ENCODE results near the gene SPATA18.

The SPATA18 gene

DNA sequence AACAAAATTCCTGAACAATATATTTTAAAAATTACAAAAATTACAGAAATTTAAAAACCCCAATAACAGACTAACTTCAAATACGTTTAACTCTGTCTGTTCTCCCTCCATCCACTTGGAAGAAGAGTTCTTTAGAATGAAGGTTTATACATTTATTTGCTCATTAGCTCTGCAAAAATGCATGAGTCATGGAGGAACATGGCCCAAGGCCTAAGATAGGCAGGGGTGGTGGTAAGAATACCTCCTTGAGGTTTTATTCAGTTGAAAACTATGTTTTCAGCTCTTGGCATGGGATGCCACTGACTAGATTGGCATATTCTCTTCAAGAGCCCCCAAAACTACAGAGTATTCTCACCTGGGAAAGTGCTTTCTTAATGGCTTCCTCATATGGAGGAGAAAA, 22.1 kb upstream of the SPATA18 start:
- peaks cover 34% of the 10 kb centered on the region for H3K36me3 ChIP-seq (ENCODE audit: control insufficient read depth, low read depth, low read length)
- no peak overlapping the region for H3K27ac ChIP-seq (ENCODE audit: low read length)
- no peaks in the 10 kb centered on the region for H3K27me3 ChIP-seq (ENCODE audit: control insufficient read depth, insufficient read depth, low read length)
- H3K9ac ChIP-seq (ENCODE audit: low read length): no peak overlapping the region
- H3K4me1 ChIP-seq (ENCODE audit: control insufficient read depth, low read depth, low read length): no peaks in the 10 kb centered on the region
- no peaks in the 10 kb centered on the region for H3K9me3 ChIP-seq (ENCODE audit: control insufficient read depth, low read depth, low read length)
- no peak overlapping the region for H3K4me3 ChIP-seq (ENCODE audit: low read length)

DNA sequence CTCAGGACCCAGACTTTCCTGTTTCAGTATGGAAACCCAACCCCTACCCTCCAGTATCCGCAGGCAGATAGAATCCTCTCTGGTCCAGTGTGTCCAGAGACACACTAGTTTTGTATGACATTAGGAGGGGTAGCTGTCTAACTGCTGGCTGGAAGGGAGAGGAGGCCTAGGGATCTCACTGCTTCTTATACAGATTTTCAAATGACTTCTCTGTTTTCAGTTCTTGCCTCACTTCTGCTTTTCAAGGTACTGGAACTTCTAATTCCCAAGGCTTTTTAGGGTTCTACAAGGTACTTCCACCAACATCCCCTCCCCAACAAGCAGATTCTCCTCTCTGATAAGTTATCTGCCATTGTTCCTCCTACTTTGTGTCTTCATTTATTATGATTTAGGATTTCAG, 19.1 kb upstream of the SPATA18 start:
- H3K9ac ChIP-seq (ENCODE audit: low read length): no peak overlapping the region
- H3K9me3 ChIP-seq (ENCODE audit: control insufficient read depth, low read depth, low read length): no peaks in the 10 kb centered on the region
- H3K27ac ChIP-seq (ENCODE audit: low read length): no peak overlapping the region
- H3K27me3 ChIP-seq (ENCODE audit: control insufficient read depth, insufficient read depth, low read length): no peaks in the 10 kb centered on the region
- no peak overlapping the region for H3K4me3 ChIP-seq (ENCODE audit: low read length)
- H3K36me3 ChIP-seq (ENCODE audit: control insufficient read depth, low read depth, low read length): peaks cover 30% of the 10 kb centered on the region
- peaks cover 2% of the 10 kb centered on the region for H3K4me1 ChIP-seq (ENCODE audit: control insufficient read depth, low read depth, low read length)

GRCh38 chr4:52035190-52035589, 15.9 kb upstream of the SPATA18 start:
- Histone ChIP-seq H3K9ac (ENCODE audit: low read length) (no peak overlapping the region), H3K9me3 (ENCODE audit: control insufficient read depth, low read depth, low read length) (no peaks in the 10 kb centered on the region), H3K4me3 (ENCODE audit: low read length) (no peak overlapping the region), H3K4me1 (ENCODE audit: control insufficient read depth, low read depth, low read length) (peaks cover 14% of the 10 kb centered on the region), H3K36me3 (ENCODE audit: control insufficient read depth, low read depth, low read length) (peaks cover 12% of the 10 kb centered on the region), H3K27ac (ENCODE audit: low read length) (no peak overlapping the region), H3K27me3 (ENCODE audit: control insufficient read depth, insufficient read depth, low read length) (peaks cover 12% of the 10 kb centered on the region)

DNA sequence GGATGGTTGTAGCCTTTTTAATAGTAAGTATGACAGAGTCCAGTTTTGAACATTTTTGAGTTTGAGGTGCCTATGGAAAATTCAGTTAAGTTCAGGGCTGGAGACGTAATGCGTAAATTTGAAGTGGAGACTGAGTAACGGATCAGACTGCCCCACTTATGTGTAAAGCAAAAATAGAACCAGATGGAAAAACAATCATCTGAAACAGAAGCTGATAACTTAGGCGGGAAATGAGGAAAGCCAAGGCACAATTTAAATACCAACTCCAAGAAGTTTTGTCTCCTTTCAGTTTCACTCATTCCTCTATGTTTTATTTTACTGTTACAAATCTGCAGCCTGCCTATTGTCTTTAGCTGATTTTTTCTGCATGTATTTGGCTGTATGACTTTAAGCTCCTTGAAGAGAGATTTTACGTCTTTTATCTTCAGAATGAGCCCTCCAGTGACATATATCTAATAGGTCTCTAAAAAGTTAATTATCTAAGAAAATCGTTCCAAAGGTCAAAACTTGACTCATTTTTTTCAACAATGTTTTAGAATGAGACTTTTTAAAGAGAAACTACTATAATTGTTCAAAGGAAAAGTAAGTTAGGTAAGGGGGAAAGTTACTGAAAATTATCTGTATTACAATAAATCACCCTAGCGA, 14.1 kb upstream of the SPATA18 start:
- Histone ChIP-seq H3K9me3 (ENCODE audit: control insufficient read depth, low read depth, low read length) (no peaks in the 10 kb centered on the region), H3K4me3 (ENCODE audit: low read length) (peak overlapping the region; percentile 79), H3K36me3 (ENCODE audit: control insufficient read depth, low read depth, low read length) (peaks cover 4% of the 10 kb centered on the region), H3K27me3 (ENCODE audit: control insufficient read depth, insufficient read depth, low read length) (peaks cover 12% of the 10 kb centered on the region), H3K9ac (ENCODE audit: low read length) (peak overlapping the region; percentile 62), H3K27ac (ENCODE audit: low read length) (no peak overlapping the region), H3K4me1 (ENCODE audit: control insufficient read depth, low read depth, low read length) (peaks cover 14% of the 10 kb centered on the region)

GRCh38 chr4:52037689-52038102, 13.4 kb upstream of the SPATA18 start:
- Histone ChIP-seq H3K9ac (ENCODE audit: low read length) (peak overlapping the region; percentile 62), H3K4me3 (ENCODE audit: low read length) (peak overlapping the region; percentile 79), H3K27ac (ENCODE audit: low read length) (no peak overlapping the region), H3K9me3 (ENCODE audit: control insufficient read depth, low read depth, low read length) (no peaks in the 10 kb centered on the region), H3K36me3 (ENCODE audit: control insufficient read depth, low read depth, low read length) (peaks cover 3% of the 10 kb centered on the region), H3K27me3 (ENCODE audit: control insufficient read depth, insufficient read depth, low read length) (peaks cover 12% of the 10 kb centered on the region), H3K4me1 (ENCODE audit: control insufficient read depth, low read depth, low read length) (peaks cover 14% of the 10 kb centered on the region)

GRCh38 chr4:52038103-52038912, 12.8 kb upstream of the SPATA18 start, which contains the start of gene SGCB:
Gene SGCB, minus strand, starts transcription at chr4:52038299. Its CDS starts 40 bp downstream, at chr4:52038259.
- peak within 1 kb of the TSS; percentile 77 for H3K9ac ChIP-seq (ENCODE audit: low read length)
- H3K36me3 ChIP-seq (ENCODE audit: control insufficient read depth, low read depth, low read length): no peaks in the 10 kb centered on the region
- peak within 1 kb of the TSS; percentile 25 for H3K27ac ChIP-seq (ENCODE audit: low read length)
- H3K9me3 ChIP-seq (ENCODE audit: control insufficient read depth, low read depth, low read length): no peaks in the 10 kb centered on the region
- peaks cover 14% of the 10 kb centered on the region for H3K4me1 ChIP-seq (ENCODE audit: control insufficient read depth, low read depth, low read length)
- peaks cover 12% of the 10 kb centered on the region for H3K27me3 ChIP-seq (ENCODE audit: control insufficient read depth, insufficient read depth, low read length)
- peak within 1 kb of the TSS; percentile 79 for H3K4me3 ChIP-seq (ENCODE audit: low read length)

- no peaks in the 10 kb centered on the region for H3K9me3 ChIP-seq (ENCODE audit: control insufficient read depth, low read depth, low read length)
- H3K27ac ChIP-seq (ENCODE audit: low read length): no peak overlapping the region
- H3K4me1 ChIP-seq (ENCODE audit: control insufficient read depth, low read depth, low read length): no peaks in the 10 kb centered on the region
- no peaks in the 10 kb centered on the region for H3K36me3 ChIP-seq (ENCODE audit: control insufficient read depth, low read depth, low read length)
- no peak overlapping the region for H3K4me3 ChIP-seq (ENCODE audit: low read length)
- no peak overlapping the region for H3K9ac ChIP-seq (ENCODE audit: low read length)
- peaks cover 6% of the 10 kb centered on the region for H3K27me3 ChIP-seq (ENCODE audit: control insufficient read depth, insufficient read depth, low read length)
These were observed 6.1 kb upstream of the SPATA18 start for GRCh38 chr4:52045028-52045427.

DNA sequence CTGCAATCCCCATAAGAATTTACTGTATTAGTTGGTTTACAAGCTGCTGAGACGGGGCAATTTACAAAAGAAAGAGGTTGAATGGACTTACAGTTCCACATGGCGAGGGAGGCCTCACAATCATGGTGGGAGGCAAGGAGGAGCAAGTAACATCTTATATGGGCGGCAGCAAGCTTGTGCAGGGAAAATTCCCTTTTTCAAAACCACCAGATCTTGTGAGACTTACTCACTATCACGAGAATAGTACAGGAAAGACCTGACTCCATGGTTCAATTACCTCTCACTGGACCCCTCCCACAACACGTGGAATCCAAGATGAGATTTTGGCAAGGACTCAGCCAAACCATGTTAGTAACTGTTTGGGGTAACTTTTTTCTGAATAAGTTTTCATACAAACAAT, 1.8 kb upstream of the SPATA18 start:
- Histone ChIP-seq H3K9ac (ENCODE audit: low read length) (no peak overlapping the region), H3K4me1 (ENCODE audit: control insufficient read depth, low read depth, low read length) (peaks cover 16% of the 10 kb centered on the region), H3K27me3 (ENCODE audit: control insufficient read depth, insufficient read depth, low read length) (peaks cover 41% of the 10 kb centered on the region), H3K4me3 (ENCODE audit: low read length) (no peak overlapping the region), H3K27ac (ENCODE audit: low read length) (no peak overlapping the region), H3K36me3 (ENCODE audit: control insufficient read depth, low read depth, low read length) (no peaks in the 10 kb centered on the region), H3K9me3 (ENCODE audit: control insufficient read depth, low read depth, low read length) (no peaks in the 10 kb centered on the region)

DNA sequence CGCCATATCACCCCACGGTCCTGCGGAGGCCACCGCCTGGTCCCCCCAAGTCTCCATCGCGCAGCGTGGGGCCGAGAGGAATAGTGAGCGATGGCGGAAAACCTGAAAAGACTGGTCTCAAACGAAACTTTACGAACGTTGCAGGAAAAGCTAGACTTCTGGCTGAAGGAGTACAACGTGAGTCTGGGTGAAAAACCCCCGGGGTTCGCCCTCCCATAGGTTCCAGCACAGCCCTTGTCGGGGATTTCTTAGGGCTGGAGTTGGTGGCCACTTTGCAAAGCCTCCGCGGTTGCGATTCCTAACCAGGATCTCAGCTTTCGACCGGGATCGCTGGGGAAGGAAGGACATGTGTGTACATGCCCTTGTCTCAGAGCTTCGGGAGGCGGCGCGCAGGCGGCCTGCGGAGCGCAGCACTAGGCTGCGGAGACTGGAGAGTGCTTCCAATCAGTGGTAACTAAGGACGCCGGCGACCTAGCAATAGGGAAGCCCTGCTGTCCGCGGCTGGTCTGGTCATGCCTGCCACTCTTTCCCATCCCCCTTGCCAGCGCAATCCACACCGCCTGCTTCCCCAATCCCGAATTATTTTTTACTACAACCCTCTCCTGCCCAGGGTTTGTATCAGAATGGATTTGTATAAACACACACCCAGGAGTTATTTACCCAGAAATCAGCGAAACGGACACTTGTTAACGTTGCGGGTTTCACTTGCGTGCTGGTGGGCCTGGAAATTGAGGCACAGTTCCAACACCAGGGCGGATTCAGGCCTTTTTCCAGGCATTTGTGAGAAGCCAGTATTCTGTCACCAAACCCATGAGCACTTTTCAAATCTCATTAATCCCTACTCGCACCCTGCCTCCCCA, 741 bp downstream of the SPATA18 start:
- peaks cover 41% of the 10 kb centered on the region for H3K27me3 ChIP-seq (ENCODE audit: control insufficient read depth, insufficient read depth, low read length)
- no peaks in the 10 kb centered on the region for H3K9me3 ChIP-seq (ENCODE audit: control insufficient read depth, low read depth, low read length)
- H3K36me3 ChIP-seq (ENCODE audit: control insufficient read depth, low read depth, low read length): no peaks in the 10 kb centered on the region
- H3K27ac ChIP-seq (ENCODE audit: low read length): no peak overlapping the region
- H3K4me1 ChIP-seq (ENCODE audit: control insufficient read depth, low read depth, low read length): peaks cover 16% of the 10 kb centered on the region
- H3K9ac ChIP-seq (ENCODE audit: low read length): peak overlapping the region; percentile 65
- H3K4me3 ChIP-seq (ENCODE audit: low read length): peak overlapping the region; percentile 95

- H3K36me3 ChIP-seq (ENCODE audit: control insufficient read depth, low read depth, low read length): no peaks in the 10 kb centered on the region
- H3K9ac ChIP-seq (ENCODE audit: low read length): no peak overlapping the region
- peaks cover 41% of the 10 kb centered on the region for H3K27me3 ChIP-seq (ENCODE audit: control insufficient read depth, insufficient read depth, low read length)
- H3K9me3 ChIP-seq (ENCODE audit: control insufficient read depth, low read depth, low read length): no peaks in the 10 kb centered on the region
- peaks cover 16% of the 10 kb centered on the region for H3K4me1 ChIP-seq (ENCODE audit: control insufficient read depth, low read depth, low read length)
- no peak overlapping the region for H3K27ac ChIP-seq (ENCODE audit: low read length)
- H3K4me3 ChIP-seq (ENCODE audit: low read length): peak overlapping the region; percentile 95
These were observed 1.3 kb downstream of the SPATA18 start for GRCh38 chr4:52052475-52052780.

GRCh38 chr4:52054254-52054653, 3.1 kb downstream of the SPATA18 start:
- H3K4me1 ChIP-seq (ENCODE audit: control insufficient read depth, low read depth, low read length): peaks cover 16% of the 10 kb centered on the region
- no peak overlapping the region for H3K4me3 ChIP-seq (ENCODE audit: low read length)
- H3K36me3 ChIP-seq (ENCODE audit: control insufficient read depth, low read depth, low read length): no peaks in the 10 kb centered on the region

More at GRCh38 chr4:52054254-52054653, 3.1 kb downstream of the SPATA18 start:
- H3K9me3 ChIP-seq (ENCODE audit: control insufficient read depth, low read depth, low read length): no peaks in the 10 kb centered on the region
- no peak overlapping the region for H3K9ac ChIP-seq (ENCODE audit: low read length)
- peaks cover 41% of the 10 kb centered on the region for H3K27me3 ChIP-seq (ENCODE audit: control insufficient read depth, insufficient read depth, low read length)
- H3K27ac ChIP-seq (ENCODE audit: low read length): no peak overlapping the region

Measured in iPS-18a (cell line).